ENCODE data around the gene MRPS2.

MRPS2 gene

DNA sequence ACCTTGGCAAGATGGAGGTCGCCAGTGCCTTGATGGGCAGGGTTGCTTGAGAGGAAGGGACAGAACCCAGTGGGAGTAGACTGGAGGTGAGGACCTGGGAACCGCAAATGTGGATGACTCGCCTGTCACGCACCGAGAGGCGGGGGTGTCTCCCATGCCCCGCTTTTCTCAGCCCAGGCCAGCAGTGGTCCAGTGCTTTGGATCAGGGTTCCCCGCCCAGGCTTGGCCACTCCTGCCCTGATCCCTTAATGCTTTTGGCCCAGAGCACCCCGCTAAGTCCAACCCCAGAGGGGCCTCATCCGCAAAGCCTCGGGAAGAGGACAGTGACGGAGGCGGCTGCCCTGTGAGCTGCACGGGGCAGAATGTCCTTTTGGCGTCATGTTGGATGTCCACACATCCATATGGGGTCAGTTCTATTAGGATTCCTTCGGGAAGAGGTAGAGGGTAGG lies 2.4 kb downstream of the MRPS2 start:
- no peak for DNase-seq (ENCODE audit: extremely low spot score)
- ChIA-PET CTCF (no interaction called here), POLR2A (no interaction called here)
- TF ChIP-seq, protein P1, sequence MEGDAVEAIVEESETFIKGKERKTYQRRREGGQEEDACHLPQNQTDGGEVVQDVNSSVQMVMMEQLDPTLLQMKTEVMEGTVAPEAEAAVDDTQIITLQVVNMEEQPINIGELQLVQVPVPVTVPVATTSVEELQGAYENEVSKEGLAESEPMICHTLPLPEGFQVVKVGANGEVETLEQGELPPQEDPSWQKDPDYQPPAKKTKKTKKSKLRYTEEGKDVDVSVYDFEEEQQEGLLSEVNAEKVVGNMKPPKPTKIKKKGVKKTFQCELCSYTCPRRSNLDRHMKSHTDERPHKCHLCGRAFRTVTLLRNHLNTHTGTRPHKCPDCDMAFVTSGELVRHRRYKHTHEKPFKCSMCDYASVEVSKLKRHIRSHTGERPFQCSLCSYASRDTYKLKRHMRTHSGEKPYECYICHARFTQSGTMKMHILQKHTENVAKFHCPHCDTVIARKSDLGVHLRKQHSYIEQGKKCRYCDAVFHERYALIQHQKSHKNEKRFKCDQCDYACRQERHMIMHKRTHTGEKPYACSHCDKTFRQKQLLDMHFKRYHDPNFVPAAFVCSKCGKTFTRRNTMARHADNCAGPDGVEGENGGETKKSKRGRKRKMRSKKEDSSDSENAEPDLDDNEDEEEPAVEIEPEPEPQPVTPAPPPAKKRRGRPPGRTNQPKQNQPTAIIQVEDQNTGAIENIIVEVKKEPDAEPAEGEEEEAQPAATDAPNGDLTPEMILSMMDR (IDR thresholded peaks at IDR 0.05; ENCODE audit: control extremely low read depth, extremely low read depth, low read depth, missing control alignments) = no peak

GRCh38 chr9:135503371-135504261 lies 3.1 kb downstream of the MRPS2 start:
- TF ChIP-seq, protein P1 (IDR thresholded peaks at IDR 0.05; ENCODE audit: control extremely low read depth, extremely low read depth, low read depth, missing control alignments) = no peak
- ChIA-PET POLR2A (no interaction called here), CTCF (interaction anchor here (1.4 to 1.8 kb wide), 3 partner anchors 10 to 30 kb away, joined by 4 to 6 read pairs (median 5); no protein-coding TSS in a partner anchor)
- DNase-seq (ENCODE audit: extremely low spot score) = no peak

DNA sequence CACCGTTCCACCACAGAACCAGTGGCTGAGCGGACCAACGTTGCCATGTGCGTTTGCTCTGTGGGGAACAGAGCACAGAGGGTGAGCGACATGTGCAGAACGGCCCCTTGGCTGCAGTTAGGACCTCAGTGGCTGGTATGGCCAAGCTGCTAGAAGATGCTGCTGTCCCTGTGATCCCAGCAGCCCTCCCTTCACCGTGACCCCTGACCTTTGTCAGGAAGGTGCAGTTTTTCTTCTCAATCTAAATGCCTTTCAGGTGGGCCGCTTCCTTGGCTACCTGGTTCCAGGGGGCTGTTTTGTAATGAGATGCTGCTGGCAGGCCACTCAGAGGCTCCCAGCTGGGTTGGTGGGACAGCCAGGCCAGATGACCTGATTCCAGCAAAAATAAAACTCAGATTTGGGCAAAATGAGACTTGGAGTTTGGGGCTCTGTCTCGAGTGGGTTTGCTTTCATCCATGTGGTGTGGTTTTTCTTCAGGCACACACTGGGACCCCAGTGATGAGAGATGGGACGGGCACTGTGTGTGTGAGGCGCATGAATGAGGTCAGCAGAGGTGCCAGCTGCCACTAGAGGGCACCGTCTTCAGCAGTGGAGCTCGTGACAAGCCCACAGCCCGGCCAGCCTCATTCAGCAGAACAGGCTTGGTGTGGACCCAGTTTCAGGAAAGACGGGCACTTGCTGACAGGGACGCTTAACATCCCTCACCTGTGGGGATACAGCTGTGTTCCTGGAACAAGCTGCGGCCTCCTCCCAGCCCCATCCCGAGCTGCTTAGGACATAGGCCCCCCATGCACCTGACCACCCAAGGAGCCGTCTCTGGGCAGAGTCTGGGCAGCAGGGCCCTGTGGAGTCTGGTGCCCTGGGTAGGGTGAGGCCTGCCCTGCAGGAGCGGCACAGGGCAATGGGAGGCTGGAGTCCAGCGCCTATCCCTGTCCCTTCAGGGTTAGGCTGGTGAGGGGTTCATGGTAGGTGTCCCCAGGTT lies 4.1 kb downstream of the MRPS2 start:
- peak; percentile 71 for DNase-seq (ENCODE audit: extremely low spot score)
- CTCF ChIA-PET = interaction anchor here (0.7 to 1.9 kb wide), 10 partner anchors 8 to 29 kb away, joined by 3 to 6 read pairs (median 4); no protein-coding TSS in a partner anchor
- POLR2A ChIA-PET = no interaction called here
- TF ChIP-seq, protein P1 (IDR thresholded peaks at IDR 0.05; ENCODE audit: control extremely low read depth, extremely low read depth, low read depth, missing control alignments) = peak; percentile 85

DNA sequence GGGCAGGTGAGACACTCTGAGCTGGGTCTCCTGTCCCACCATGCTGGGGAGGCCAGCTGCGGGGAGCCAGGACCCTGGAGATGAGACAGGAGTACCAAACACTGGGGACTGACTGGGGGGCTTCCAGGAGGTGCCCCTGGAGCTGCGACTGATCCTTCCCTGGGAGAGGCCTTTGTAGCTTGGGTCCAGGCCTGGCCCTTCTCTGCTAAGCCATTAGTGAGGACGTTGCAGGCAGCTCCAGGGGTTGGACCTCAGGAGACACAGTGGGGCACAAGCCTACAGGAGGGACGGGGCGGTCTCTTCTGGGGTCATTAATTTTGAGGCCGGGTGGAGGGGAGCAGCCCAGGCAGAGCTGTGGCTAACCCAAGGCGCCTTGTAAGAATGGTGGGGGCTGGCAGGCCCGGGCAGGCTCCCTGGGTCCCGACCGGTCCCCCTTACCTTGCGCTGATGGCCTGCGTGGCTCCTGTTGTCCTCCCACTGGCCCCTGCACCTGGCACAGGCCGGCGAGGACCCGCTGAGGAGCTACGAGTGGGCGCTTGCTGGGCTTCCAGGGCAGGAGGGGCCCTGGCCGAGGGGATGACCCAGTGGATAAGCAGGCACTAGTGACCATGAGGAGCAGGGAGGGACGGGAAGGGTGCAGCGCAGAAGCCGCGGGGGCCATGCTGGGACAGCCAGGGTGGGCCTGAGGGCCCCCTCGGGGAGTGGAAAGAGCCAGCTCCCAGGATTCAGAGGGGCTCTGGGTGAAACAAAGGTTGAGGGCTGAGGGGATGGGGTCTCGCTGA lies 5.1 kb downstream of the MRPS2 start:
- ChIA-PET CTCF (interaction anchor here (0.8 to 1.9 kb wide), 6 partner anchors 7 to 25 kb away, joined by 3 to 6 read pairs (median 4); no protein-coding TSS in a partner anchor), POLR2A (no interaction called here)
- DNase-seq (ENCODE audit: extremely low spot score) = no peak
- TF ChIP-seq, protein P1 (IDR thresholded peaks at IDR 0.05; ENCODE audit: control extremely low read depth, extremely low read depth, low read depth, missing control alignments) = no peak

GRCh38 chr9:135506327-135507103 lies 6.0 kb downstream of the MRPS2 start:
- no peak for DNase-seq (ENCODE audit: extremely low spot score)
- TF ChIP-seq, protein P1 (IDR thresholded peaks at IDR 0.05; ENCODE audit: control extremely low read depth, extremely low read depth, low read depth, missing control alignments) = no peak
- ChIA-PET CTCF (no interaction called here), POLR2A (no interaction called here)

Measured in GM10248 (cell line).